HCT116 (cell line): ENCODE results near the gene CD99L2.

Source experiments
- CEBPB ChIP-seq: IDR thresholded peaks from 2 replicates; pipeline ENCODE4 v1.6.1; 2012; ENCODE audit warnings: low read depth
- CTCF ChIP-seq, 3 experiments: fragments of 200-600 bp in 1 of 3; sonication (generic) in 1 of 3; IDR thresholded peaks in 2 of 3; conservative IDR thresholded peaks in 1 of 3; 2 replicates each; pipeline ENCODE4 v1.5.1; 2012 to 2017; ENCODE audit warnings: low read depth in 2 of 3, low read length in 2 of 3, antibody characterized with exemption in 1 of 3, borderline replicate concordance in 1 of 3, control low read depth in 1 of 3, mild to moderate bottlenecking in 1 of 3, mixed read lengths in 1 of 3, mixed run types in 1 of 3, moderate library complexity in 1 of 3; ENCODE audit not compliant: insufficient read depth in 1 of 3
- EGR1 ChIP-seq: IDR thresholded peaks from 2 replicates; pipeline ENCODE4 v1.6.1; 2012; ENCODE audit warnings: low read depth
- EZH2phosphoT487 ChIP-seq: fragments of 200-600 bp; IDR thresholded peaks from 2 replicates; pipeline ENCODE4 v1.6.1; 2018; ENCODE audit warnings: antibody characterized with exemption, borderline replicate concordance
- JUND ChIP-seq: IDR thresholded peaks from 2 replicates; pipeline ENCODE4 v1.6.1; 2012
- MAX ChIP-seq: IDR thresholded peaks from 2 replicates; pipeline ENCODE4 v1.6.1; 2012
- POLR2A ChIP-seq: IDR thresholded peaks from 2 replicates; pipeline ENCODE4 v1.7.0; 2011; ENCODE audit warnings: borderline replicate concordance; ENCODE audit not compliant: insufficient read depth, insufficient read length; ENCODE audit errors: extremely low read depth
- POLR2AphosphoS5 ChIP-seq: IDR thresholded peaks from 2 replicates; pipeline ENCODE4 v1.6.1; 2011; ENCODE audit warnings: mild to moderate bottlenecking, low read depth, low read length, moderate library complexity
- REST ChIP-seq: IDR thresholded peaks from 2 replicates; pipeline ENCODE4 v1.6.1; 2012; ENCODE audit warnings: low read depth
- ZBTB33 ChIP-seq: IDR thresholded peaks from 2 replicates; pipeline ENCODE4 v1.6.1; 2011; ENCODE audit warnings: mild to moderate bottlenecking, low read length, moderate library complexity; ENCODE audit not compliant: insufficient replicate concordance; ENCODE audit errors: extremely low read depth
- ZFX ChIP-seq: fragments of 450-650 bp; IDR thresholded peaks from 2 replicates; pipeline ENCODE4 v1.6.1; 2017
- ZNF274 ChIP-seq: fragments of 200-500 bp; sonication (Bioruptor generic); IDR thresholded peaks from 2 replicates; pipeline ENCODE4 v1.6.1; 2014; ENCODE audit warnings: mild to moderate bottlenecking, low read depth, low read length, inconsistent platforms

- TF ChIP-seq CTCF (IDR thresholded peaks at IDR 0.05 in 2 of 3, conservative IDR thresholded peaks at IDR 0.05 in 1 of 3; ENCODE audit: borderline replicate concordance in 1 of 3, insufficient read depth in 1 of 3, low read depth in 2 of 3, low read length in 2 of 3) (no peak), POLR2A (no peak), EGR1 (no peak), EZH2phosphoT487 (no peak), POLR2AphosphoS5 (no peak), MAX (no peak), JUND (no peak), ZNF274 (no peak), ZBTB33 (no peak), REST (no peak), ZFX (no peak), CEBPB (no peak)
These were observed 136.0 kb downstream of the CD99L2 start for GRCh38 chrX:150762258-150763165.
